Pancreas (tissue), 10 donors: ENCODE measurements around the gene TAS1R2. TPM values are rescaled to one million over a fixed set of nuclear protein-coding genes. Genes with fewer than 3 reads are reported as not detected.

Source experiments
- ATAC-seq, 4 donors: fragments of 200-7000 bp; cut with Tn5 transposase; one replicate each; pipeline versions ENCODE4 v1.8.0 to v1.9.1; 2020; ENCODE audit warnings: mild to moderate bottlenecking in 4 of 4, moderate library complexity in 4 of 4
- DNase-seq, 6 donors: peaks; one replicate each; pipeline ENCODE4 v3.0.0-alpha.2; 2020
- FAIRE-seq: peaks from 2 replicates; lab custom pipeline; 2012; peaks lifted over from hg19 to GRCh38; lab: Jason Lieb, UNC
- H3K27ac ChIP-seq, 4 donors: fragments of 200-600 bp; sonication (generic); 1 replicate in 3 of 4; 2 replicates in 1 of 4; pipeline versions ENCODE4 v1.5.0 to v1.8.0; 2020
- H3K27me3 ChIP-seq, 4 donors: fragments of 200-600 bp; one replicate each; pipeline ENCODE4 v1.8.0; 2021
- H3K36me3 ChIP-seq, 3 donors: fragments of 200-600 bp; sonication (generic) in 1 of 3; one replicate each; pipeline versions ENCODE4 v1.5.0 to v1.8.0; 2020 to 2021
- H3K4me1 ChIP-seq, 3 donors: fragments of 200-600 bp; one replicate each; pipeline ENCODE4 v1.8.0; 2021
- H3K4me3 ChIP-seq, 4 donors: fragments of 200-600 bp; sonication (generic) in 2 of 4; one replicate each; pipeline versions ENCODE4 v1.5.0 to v1.8.0; 2020 to 2021
- H3K9me3 ChIP-seq, 4 donors: fragments of 200-600 bp; one replicate each; pipeline ENCODE4 v1.8.0; 2021
- WGBS, 2 donors: extraction: QIAGEN DNeasy Blood & Tissue Kit; methylation state at CpG; one replicate each; pipeline ENCODE4 v1.1.7; 2013; 5-methylcytosine and 5-hydroxymethylcytosine counted together
- intact Hi-C, 3 donors: fragments of 100-400 bp; cut with DNase I; formaldehyde crosslinking; loops; one replicate each; pipeline versions ENCODE4 v1.11.1 to v1.14.2; 2022
- polyA plus RNA-seq, 2 donors: library from polyadenylated mRNA; stranded (reverse); fragments of 200-250 nt; gene quantifications; one replicate each; pipeline ENCODE4 v1.2.3, GENCODE V29; 2013
- total RNA-seq, 6 donors: library from RNA; stranded (reverse); fragmentation: NEBNext Ultra II Directional in 4 of 6; extraction: Animal tissue kit (Norgen Biotek cat#: 25700) in 4 of 6; gene quantifications; one replicate each; pipeline versions ENCODE4 v1.2.1 to v1.2.4, GENCODE V29; 2021 to 2023
- TF ChIP-seq, protein P1 (sequence below), 4 donors: fragments of 200-600 bp; sonication (generic) in 3 of 4; IDR thresholded peaks; one replicate each; pipeline versions ENCODE4 v1.5.0 to v1.8.0; 2021; ENCODE audit warnings: antibody characterized with exemption in 4 of 4
- donor health status: healthy with polysubstance abuse.
- donor health status: DM: no; HTN: no; CAD: no; lungs with moderate emphysema.
- donor health status: DM: no; HTN: no; CAD: no.
- donor health status: control.
- donor health status: control.
- donor health status: Bipolar disorder and iron deficiency.
- donor health status: DM: yes; HTN: yes; CAD: no.
- donor health status: DM: no; HTN: no; CAD: no.
- donor health status: DM: no; HTN: no; CAD: no.
- donor health status: DM: yes; HTN: yes; CAD: no.

TAS1R2 gene
- total and polyA plus RNA-seq, 8 donors, result not detected

DNA sequence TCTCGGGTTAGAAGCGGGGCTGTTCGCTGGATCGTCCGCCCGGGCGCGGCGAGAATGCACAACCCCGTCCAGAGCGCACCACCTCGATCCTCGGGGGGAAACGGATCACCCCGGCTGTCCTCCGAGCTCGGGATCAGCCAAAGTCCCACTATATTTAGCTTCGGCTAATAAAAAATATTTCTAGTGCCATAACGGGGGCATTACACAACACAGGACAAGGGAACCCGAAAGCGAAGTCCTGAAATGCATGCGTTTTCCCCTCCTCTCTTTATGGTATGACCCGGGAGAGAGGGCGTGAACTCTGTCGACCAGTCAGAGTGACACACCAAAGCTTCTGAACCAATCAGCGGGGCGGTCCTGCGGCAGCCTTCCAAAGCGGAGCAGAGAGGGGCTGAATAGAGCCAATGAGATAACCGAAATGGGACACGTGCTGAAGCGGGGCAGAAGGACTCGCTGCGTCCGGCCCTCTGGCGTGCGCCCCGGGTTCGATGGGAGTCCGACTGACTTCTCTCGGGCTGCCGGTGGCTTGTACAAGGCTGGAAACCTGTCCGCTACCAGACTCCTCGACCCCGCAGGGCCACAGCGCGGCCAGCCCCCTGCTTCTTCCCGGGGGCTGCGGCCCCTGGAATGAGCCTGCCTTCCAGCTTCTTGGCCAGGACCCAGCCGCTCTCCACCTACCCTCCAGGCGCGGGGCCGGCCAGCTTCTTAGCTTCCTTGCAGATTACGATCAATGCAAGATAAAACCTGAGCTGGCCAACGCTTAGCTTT lies 43.2 kb upstream of the TAS1R2 start, which contains the start of gene ALDH4A1:
Gene ALDH4A1, minus strand, starts transcription at position 33 of the 768 bp plus-strand sequence. Its CDS starts 32 bp downstream, at position 1.
- H3K27me3 ChIP-seq, result no peaks in the 10 kb centered on the region
- intact Hi-C loops, result loop anchor here in 1 of 3 donors (10.0 kb wide), 1 partner anchor 52 kb away; the partner anchor contains the start of gene IFFO2
- ATAC-seq (peak; percentile 95 to 97 (median 96)), FAIRE-seq (peak; percentile 97), DNase-seq (peak; percentile 91 to 99 (median 98))
- H3K9me3 ChIP-seq, result no peaks in the 10 kb centered on the region
- H3K4me3 ChIP-seq, result peak within 1 kb of the TSS; percentile 45 to 93 (median 78)
- peak within 1 kb of the TSS; percentile 56 to 86 (median 79) for H3K27ac ChIP-seq
- TF ChIP-seq, protein P1, sequence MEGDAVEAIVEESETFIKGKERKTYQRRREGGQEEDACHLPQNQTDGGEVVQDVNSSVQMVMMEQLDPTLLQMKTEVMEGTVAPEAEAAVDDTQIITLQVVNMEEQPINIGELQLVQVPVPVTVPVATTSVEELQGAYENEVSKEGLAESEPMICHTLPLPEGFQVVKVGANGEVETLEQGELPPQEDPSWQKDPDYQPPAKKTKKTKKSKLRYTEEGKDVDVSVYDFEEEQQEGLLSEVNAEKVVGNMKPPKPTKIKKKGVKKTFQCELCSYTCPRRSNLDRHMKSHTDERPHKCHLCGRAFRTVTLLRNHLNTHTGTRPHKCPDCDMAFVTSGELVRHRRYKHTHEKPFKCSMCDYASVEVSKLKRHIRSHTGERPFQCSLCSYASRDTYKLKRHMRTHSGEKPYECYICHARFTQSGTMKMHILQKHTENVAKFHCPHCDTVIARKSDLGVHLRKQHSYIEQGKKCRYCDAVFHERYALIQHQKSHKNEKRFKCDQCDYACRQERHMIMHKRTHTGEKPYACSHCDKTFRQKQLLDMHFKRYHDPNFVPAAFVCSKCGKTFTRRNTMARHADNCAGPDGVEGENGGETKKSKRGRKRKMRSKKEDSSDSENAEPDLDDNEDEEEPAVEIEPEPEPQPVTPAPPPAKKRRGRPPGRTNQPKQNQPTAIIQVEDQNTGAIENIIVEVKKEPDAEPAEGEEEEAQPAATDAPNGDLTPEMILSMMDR (IDR thresholded peaks at IDR 0.05), result no peak
- 0% methylated on average over 55 of the region's 55 CpGs for WGBS, 2 donors
- H3K36me3 ChIP-seq, result peaks cover 0 to 3% (median 0%) of the 10 kb centered on the region in 3 donors
- peaks cover 5 to 13% (median 7%) of the 10 kb centered on the region in 3 donors for H3K4me1 ChIP-seq

- Histone ChIP-seq H3K9me3 (no peaks in the 10 kb centered on the region), H3K4me1 (peaks cover 5 to 7% (median 7%) of the 10 kb centered on the region in 3 donors), H3K27me3 (no peaks in the 10 kb centered on the region), H3K36me3 (no peaks in the 10 kb centered on the region), H3K27ac (peak overlapping the region; percentile 56 to 86 (median 79)), H3K4me3 (peak overlapping the region; percentile 45 to 93 (median 78))
- ATAC-seq, result peak in 2 of 4 donors; percentile 1 to 2
- 1% methylated on average over 40 to 44 of the region's 44 CpGs for WGBS, 2 donors
- DNase-seq, result no peak
- intact Hi-C loops, result loop anchor here in 1 of 3 donors (10.0 kb wide), 1 partner anchor 53 kb away; the partner anchor contains the start of gene IFFO2
- TF ChIP-seq, protein P1 (IDR thresholded peaks at IDR 0.05), result no peak
- FAIRE-seq, result no peak
Measured at GRCh38 chr1:18901952-18902522, 42.6 kb upstream of the TAS1R2 start.

DNA sequence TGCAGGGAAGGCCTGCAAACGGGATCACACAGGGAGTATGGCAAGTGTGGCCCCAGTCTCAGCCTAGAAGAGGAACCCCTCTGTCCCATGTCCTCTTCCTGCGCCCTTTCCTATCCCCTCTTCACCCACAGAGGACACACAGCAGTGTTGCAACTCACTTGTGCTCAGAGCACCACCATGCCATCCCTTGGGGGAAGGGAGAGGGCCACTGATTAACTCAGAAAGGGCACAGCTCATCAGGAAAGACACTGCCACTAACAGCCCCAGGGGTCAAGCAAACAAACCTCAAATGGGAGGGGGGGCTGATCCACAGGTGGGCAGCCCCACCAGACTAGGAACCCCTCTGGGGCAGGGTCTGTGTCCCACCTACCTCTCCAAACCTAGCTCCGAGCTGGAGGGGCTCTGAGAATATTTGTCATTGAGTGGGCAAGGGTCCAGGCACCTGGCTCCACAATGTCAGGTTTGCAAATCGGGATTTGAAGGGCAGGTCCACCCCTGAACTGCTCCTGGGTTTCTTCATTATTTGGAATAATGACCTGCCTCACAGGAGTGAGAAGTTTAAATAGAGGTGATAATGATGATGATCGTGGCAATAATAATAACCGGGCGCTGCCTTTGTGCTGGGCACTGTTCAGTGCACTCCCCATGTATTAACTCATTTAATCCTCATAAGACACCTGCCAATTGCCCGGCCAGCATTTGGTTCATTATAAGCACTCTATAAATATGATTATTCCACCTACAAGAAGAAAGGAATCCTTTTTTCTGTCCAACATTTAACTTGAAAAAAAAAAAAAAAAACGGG lies 41.9 kb upstream of the TAS1R2 start:
- peak overlapping the region in 1 of 4 donors; percentile 93 for H3K4me3 ChIP-seq
- intact Hi-C loops, result loop anchor here in 1 of 3 donors (10.0 kb wide), 1 partner anchor 53 kb away; the partner anchor contains the start of gene IFFO2

DNA sequence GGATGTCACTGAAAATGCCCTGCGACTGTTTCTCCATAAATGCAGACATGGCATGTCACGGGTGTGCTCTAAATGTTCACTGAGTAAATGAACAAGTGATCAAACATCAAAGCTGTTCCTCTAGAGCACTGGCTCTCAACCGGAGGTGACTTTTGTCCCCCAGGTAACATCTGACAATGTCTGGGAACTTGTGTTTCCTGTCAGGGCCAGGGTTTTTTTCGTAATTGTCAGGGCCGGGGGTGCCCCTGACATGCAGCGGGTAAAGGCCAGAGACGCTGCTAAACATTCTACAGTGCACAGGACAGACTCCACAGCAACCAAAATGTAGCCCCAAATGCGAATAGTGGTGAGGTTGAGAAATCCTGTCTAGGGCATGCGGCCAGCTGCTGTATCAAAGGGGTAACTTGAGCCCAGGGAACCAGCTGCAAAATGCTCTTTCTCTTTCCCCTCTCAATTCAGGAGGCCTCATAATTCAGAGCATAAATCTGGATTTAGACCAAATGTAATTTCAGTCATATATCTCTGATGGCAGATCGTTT lies 40.9 kb upstream of the TAS1R2 start:
- intact Hi-C loops, result loop anchor here in 1 of 3 donors (10.0 kb wide), 1 partner anchor 54 kb away; the partner anchor contains the start of gene IFFO2
- no peaks in the 10 kb centered on the region for H3K9me3 ChIP-seq
- H3K4me3 ChIP-seq, result no peak overlapping the region
- no peak for FAIRE-seq
- TF ChIP-seq, protein P1 (IDR thresholded peaks at IDR 0.05), result no peak
- ATAC-seq, result no peak
- H3K36me3 ChIP-seq, result no peaks in the 10 kb centered on the region
- no peak overlapping the region for H3K27ac ChIP-seq
- 80 to 83% methylated on average over 10 of the region's 10 CpGs for WGBS, 2 donors
- peaks cover 5 to 7% (median 7%) of the 10 kb centered on the region in 3 donors for H3K4me1 ChIP-seq
- DNase-seq, result no peak
- no peaks in the 10 kb centered on the region for H3K27me3 ChIP-seq

More for the DNA sequence above, 41.9 kb upstream of the TAS1R2 start:
- Histone ChIP-seq H3K27me3 (no peaks in the 10 kb centered on the region), H3K9me3 (no peaks in the 10 kb centered on the region), H3K36me3 (no peaks in the 10 kb centered on the region), H3K4me1 (peaks cover 5 to 7% (median 7%) of the 10 kb centered on the region in 3 donors), H3K27ac (no peak overlapping the region)
- FAIRE-seq (no peak), ATAC-seq (no peak), DNase-seq (no peak)
- TF ChIP-seq, protein P1 (IDR thresholded peaks at IDR 0.05), result no peak
- WGBS, 2 donors, result 35 to 36% methylated on average over 9 of the region's 9 CpGs
